A549 (cell line): ENCODE data around the gene SYT2. TPM values are rescaled to one million over a fixed set of nuclear protein-coding genes. Genes with fewer than 3 reads are reported as not detected.
A peak's percentile ranks its signal among the peaks of the same experiment; 100 is the strongest.
"Not testable (repeated sequence)": the region's sequence is repeated elsewhere in the genome, so short reads cannot be mapped to it uniquely, and the experiment has no call there.

Experiments
- ATAC-seq, 2 experiments: fragments of 200-7000 bp in 1 of 2; fragments of >200 bp in 1 of 2; cut with Nextera tagmentation in 1 of 2; cut with Tn5 transposase in 1 of 2; 3 replicates each; pipeline versions ENCODE4 v1.8.0 to v1.9.1; 2018 to 2020; ENCODE audit warnings: mild to moderate bottlenecking in 1 of 2, moderate library complexity in 1 of 2
- CTCF ChIA-PET: fragments of 300-600 bp; sonication (Branson Sonifier 250); formaldehyde crosslinking; extraction: SDS; loops from one replicate; lab custom pipeline; 2021; ENCODE audit warnings: antibody characterized with exemption, inconsistent platforms; lab: Yijun Ruan, JAX
- POLR2A ChIA-PET: fragments of 350-600 bp; formaldehyde crosslinking; extraction: SDS; loops from one replicate; lab custom pipeline; 2021; ENCODE audit warnings: antibody characterized with exemption, inconsistent platforms; lab: Yijun Ruan, JAX
- DNase-seq, 2 experiments: peaks; one replicate each; pipeline versions ENCODE4 v3.0.0 to v3.0.0-alpha.2; 2011 to 2016; ENCODE audit warnings: low read depth in 1 of 2, low spot score in 1 of 2
- FAIRE-seq: peaks from 2 replicates; lab custom pipeline; 2011; peaks lifted over from hg19 to GRCh38; lab: Jason Lieb, UNC
- H3K27ac ChIP-seq, 2 experiments: fragments of >200 bp; sonication (Bioruptor Twin); formaldehyde crosslinking; 3 replicates each; pipeline ENCODE4 v1.5.1; 2016 to 2017
- H3K4me1 ChIP-seq: fragments of >200 bp; sonication (Bioruptor Twin); formaldehyde crosslinking; 3 replicates; pipeline ENCODE4 v1.6.1; 2016
- H3K4me2 ChIP-seq: fragments of >200 bp; sonication (Bioruptor Twin); formaldehyde crosslinking; 3 replicates; pipeline ENCODE4 v1.6.1; 2016
- H3K4me3 ChIP-seq: fragments of >200 bp; sonication (Bioruptor Twin); formaldehyde crosslinking; 3 replicates; pipeline ENCODE4 v1.5.1; 2016
- H3K9me3 ChIP-seq: fragments of >200 bp; sonication (Bioruptor Twin); formaldehyde crosslinking; 3 replicates; pipeline ENCODE4 v1.6.1; 2016
- ATOH8 ChIP-seq: fragments of 250-450 bp; sonication (Bioruptor Pico); IDR thresholded peaks from 2 replicates; pipeline ENCODE4 v1.5.0; 2020; ENCODE audit warnings: low read depth, mild to moderate bottlenecking, moderate library complexity
- BCL3 ChIP-seq: fragments of >200 bp; sonication (Bioruptor Twin); formaldehyde crosslinking; IDR thresholded peaks from 3 replicates; pipeline ENCODE4 v1.6.1; 2016
- BHLHE40 ChIP-seq: IDR thresholded peaks from 2 replicates; pipeline ENCODE4 v1.6.1; 2012; ENCODE audit warnings: low read depth, low read length, inconsistent platforms
- CBX2 ChIP-seq: fragments of 200-600 bp; sonication (generic); IDR thresholded peaks from 2 replicates; pipeline ENCODE4 v1.6.1; 2016; ENCODE audit warnings: low read depth, mild to moderate bottlenecking, borderline replicate concordance
- CBX8 ChIP-seq: fragments of 200-600 bp; sonication (generic); IDR thresholded peaks from 2 replicates; pipeline ENCODE4 v1.6.1; 2016
- CEBPB ChIP-seq, 2 experiments: fragments of >200 bp in 1 of 2; sonication (Bioruptor Twin) in 1 of 2; formaldehyde crosslinking in 1 of 2; IDR thresholded peaks; 2 replicates each; pipeline ENCODE4 v1.6.1; 2012 to 2016
- EHMT2 ChIP-seq: fragments of 200-600 bp; sonication (generic); IDR thresholded peaks from 2 replicates; pipeline ENCODE4 v1.6.1; 2016; ENCODE audit warnings: antibody characterized with exemption, low read depth, mild to moderate bottlenecking, moderate library complexity
- ELK1 ChIP-seq: fragments of 150-350 bp; IDR thresholded peaks from 2 replicates; pipeline ENCODE4 v1.6.1; 2014; ENCODE audit warnings: low read depth, mild to moderate bottlenecking, low read length
- EP300 ChIP-seq, 2 experiments: fragments of >200 bp; sonication (Bioruptor Twin); formaldehyde crosslinking; IDR thresholded peaks; 2 replicates in 1 of 2; 3 replicates in 1 of 2; pipeline ENCODE4 v1.6.1; 2016 to 2017
- HDAC2 ChIP-seq: fragments of 200-600 bp; sonication (generic); IDR thresholded peaks from 2 replicates; pipeline ENCODE4 v1.6.1; 2016
- JUNB ChIP-seq: fragments of >200 bp; sonication (Bioruptor Twin); formaldehyde crosslinking; IDR thresholded peaks from 2 replicates; pipeline ENCODE4 v1.6.1; 2016
- MAFK ChIP-seq: fragments of 450-650 bp; IDR thresholded peaks from 2 replicates; pipeline ENCODE4 v1.6.1; 2014; ENCODE audit not compliant: partially characterized antibody
- MAZ ChIP-seq: fragments of 150-350 bp; IDR thresholded peaks from 2 replicates; pipeline ENCODE4 v1.6.1; 2014; ENCODE audit warnings: antibody characterized with exemption, low read depth, low read length, borderline replicate concordance
- NPAS2 ChIP-seq: fragments of 250-450 bp; sonication (Bioruptor Pico); IDR thresholded peaks from 2 replicates; pipeline ENCODE4 v1.8.0; 2022; ENCODE audit warnings: mild to moderate bottlenecking, moderate library complexity, borderline replicate concordance
- PBX3 ChIP-seq: IDR thresholded peaks from 2 replicates; pipeline ENCODE4 v1.6.1; 2012
- POLR2A ChIP-seq: IDR thresholded peaks from 2 replicates; pipeline ENCODE4 v1.6.1; 2012; ENCODE audit warnings: mild to moderate bottlenecking, low read length
- TFCP2L1 ChIP-seq: fragments of 250-450 bp; sonication (Bioruptor Pico); IDR thresholded peaks from 2 replicates; pipeline ENCODE4 v1.5.0; 2021; ENCODE audit warnings: mild to moderate bottlenecking
- ZC3H11A ChIP-seq: fragments of 450-650 bp; IDR thresholded peaks from 2 replicates; pipeline ENCODE4 v1.6.1; 2014; ENCODE audit warnings: antibody characterized with exemption, mild to moderate bottlenecking
- ZFP36 ChIP-seq: fragments of 450-650 bp; IDR thresholded peaks from 2 replicates; pipeline ENCODE4 v1.6.1; 2014; ENCODE audit warnings: borderline replicate concordance; ENCODE audit not compliant: partially characterized antibody
- WGBS: methylation state at CpG from one replicate; pipeline ENCODE4 v1.1.6; 2017; ENCODE audit errors: missing lambda C conversion rate; 5-methylcytosine and 5-hydroxymethylcytosine counted together
- polyA plus RNA-seq, 4 experiments: library from polyadenylated mRNA; depleted of rRNA in 3 of 4; stranded (reverse); fragments of >200 nt; fragmentation: RNase III in 1 of 4; extraction: RNeasy Plus Mini Kit Qiagen cat#74134 plus additional on column Dnase treatment in 1 of 4; gene quantifications; 2 replicates in 3 of 4; 3 replicates in 1 of 4; pipeline ENCODE4 v1.2.3, GENCODE V29; 2011 to 2017
- TF ChIP-seq, protein P1 (sequence below): fragments of 250-450 bp; sonication (Bioruptor Pico); IDR thresholded peaks from 2 replicates; pipeline ENCODE4 v1.5.0; 2021; ENCODE audit warnings: mild to moderate bottlenecking, moderate library complexity, borderline replicate concordance

SYT2 gene
- polyA plus RNA-seq, 2 of the 4 experiments (the other 2 are of a cell fraction): 0.03 to 0.04 TPM

- Histone ChIP-seq H3K27ac (no peak overlapping the region), H3K9me3 (no peaks in the 10 kb centered on the region), H3K4me1 (0 out of 3 replicates have a peak, but pooled peaks cover 4% of the 10 kb centered on the region), H3K4me3 (no peak overlapping the region), H3K4me2 (no peak overlapping the region)
- 87% methylated on average over 2 of the region's 2 CpGs for WGBS
- FAIRE-seq: no peak
- ChIA-PET CTCF (interaction anchor here (0.8 to 2.1 kb wide), 7 partner anchors 8 to 60 kb away, joined by 3 to 10 read pairs (median 3); no protein-coding TSS in a partner anchor), POLR2A (no interaction called here)
- no peak for DNase-seq
- 0 out of 6 replicates have a peak, but pooled peaks of 1 of the 2 experiments have one; percentile 50 for ATAC-seq
- TF ChIP-seq PBX3 (no peak), BCL3 (no peak), EP300 (IDR thresholded peaks at IDR 0.05) (no peak), CBX2 (no peak), ELK1 (no peak), ATOH8 (CRISPR knock-in tag) (no peak), CEBPB (IDR thresholded peaks at IDR 0.05) (no peak), JUNB (no peak), MAZ (no peak), EHMT2 (no peak), NPAS2 (CRISPR knock-in tag) (no peak), TFCP2L1 (CRISPR knock-in tag) (no peak), ZFP36 (no peak), BHLHE40 (no peak)
- TF ChIP-seq, protein P1, sequence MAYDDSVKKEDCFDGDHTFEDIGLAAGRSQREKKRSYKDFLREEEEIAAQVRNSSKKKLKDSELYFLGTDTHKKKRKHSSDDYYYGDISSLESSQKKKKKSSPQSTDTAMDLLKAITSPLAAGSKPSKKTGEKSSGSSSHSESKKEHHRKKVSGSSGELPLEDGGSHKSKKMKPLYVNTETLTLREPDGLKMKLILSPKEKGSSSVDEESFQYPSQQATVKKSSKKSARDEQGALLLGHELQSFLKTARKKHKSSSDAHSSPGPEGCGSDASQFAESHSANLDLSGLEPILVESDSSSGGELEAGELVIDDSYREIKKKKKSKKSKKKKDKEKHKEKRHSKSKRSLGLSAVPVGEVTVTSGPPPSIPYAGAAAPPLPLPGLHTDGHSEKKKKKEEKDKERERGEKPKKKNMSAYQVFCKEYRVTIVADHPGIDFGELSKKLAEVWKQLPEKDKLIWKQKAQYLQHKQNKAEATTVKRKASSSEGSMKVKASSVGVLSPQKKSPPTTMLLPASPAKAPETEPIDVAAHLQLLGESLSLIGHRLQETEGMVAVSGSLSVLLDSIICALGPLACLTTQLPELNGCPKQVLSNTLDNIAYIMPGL (CRISPR knock-in tag): no peak
These were observed 148.4 kb downstream of the SYT2 start for GRCh38 chr1:202561726-202562443.

- DNase-seq: no peak
- POLR2A ChIA-PET: no interaction called here
- H3K4me2 ChIP-seq: no peak overlapping the region
- H3K9me3 ChIP-seq: no peaks in the 10 kb centered on the region
- ATAC-seq: no peak
- 0 out of 3 replicates have a peak, but pooled peaks cover 4% of the 10 kb centered on the region for H3K4me1 ChIP-seq
- TF ChIP-seq ZC3H11A (no peak), POLR2A (no peak), CBX8 (no peak), NPAS2 (CRISPR knock-in tag) (no peak), MAFK (no peak), HDAC2 (no peak), EP300 (IDR thresholded peaks at IDR 0.05) (no peak)
- H3K4me3 ChIP-seq: no peak overlapping the region
- WGBS: 74% methylated on average over 1 of the region's 1 CpG
- no peak overlapping the region for H3K27ac ChIP-seq
- CTCF ChIA-PET: interaction anchor here (0.8 to 2.1 kb wide), 3 partner anchors 10 to 14 kb away, joined by 3 to 10 read pairs (median 3); no protein-coding TSS in a partner anchor
- FAIRE-seq: no peak
These were observed 149.0 kb downstream of the SYT2 start for GRCh38 chr1:202561240-202561639.

- ATAC-seq, H3K4me3 ChIP-seq, DNase-seq, H3K27ac ChIP-seq, H3K9me3 ChIP-seq, POLR2A ChIA-PET, FAIRE-seq, H3K4me2 ChIP-seq: not testable (repeated sequence)
- peaks cover 13% of the 10 kb centered on the region for H3K4me1 ChIP-seq
- 38% methylated on average over 1 of the region's 1 CpG for WGBS
- CTCF ChIA-PET: interaction anchor here (0.6 kb wide), 1 partner anchor 32 kb away, joined by 3 read pairs; no protein-coding TSS in a partner anchor
These were observed 152.6 kb downstream of the SYT2 start for GRCh38 chr1:202557662-202558061.

DNA sequence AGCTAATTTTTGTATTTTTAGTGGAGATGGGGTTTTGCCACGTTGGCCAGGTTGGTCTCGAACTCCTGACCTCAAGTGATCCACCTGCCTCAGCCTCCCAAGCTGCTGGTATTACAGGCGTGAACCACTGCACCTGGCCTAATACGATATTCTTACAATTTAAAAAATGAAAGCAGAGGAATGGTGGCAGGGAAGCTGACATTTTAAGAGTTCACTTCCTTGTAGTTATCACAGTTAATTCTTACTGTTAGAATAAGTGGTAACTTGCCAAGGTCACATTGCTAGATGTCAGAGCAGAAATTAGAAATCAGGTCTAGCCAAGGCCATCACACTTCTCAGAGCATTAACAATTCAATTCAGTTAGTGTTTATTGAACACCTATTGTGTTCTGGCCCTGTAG is 154.2 kb downstream of the SYT2 start:
- H3K4me3 ChIP-seq, FAIRE-seq, H3K27ac ChIP-seq, H3K4me2 ChIP-seq, DNase-seq, H3K9me3 ChIP-seq, ATAC-seq, POLR2A ChIA-PET: not testable (repeated sequence)
- H3K4me1 ChIP-seq: peaks cover 13% of the 10 kb centered on the region
- 100% methylated on average over 4 of the region's 4 CpGs for WGBS
- CTCF ChIA-PET: interaction anchor here (0.7 to 0.8 kb wide), 2 partner anchors 19 to 457 kb away, joined by 3 read pairs; no protein-coding TSS in a partner anchor

GRCh38 chr1:202554619-202555018 is 155.6 kb downstream of the SYT2 start:
- H3K4me1 ChIP-seq: peaks cover 13% of the 10 kb centered on the region
- DNase-seq, H3K27ac ChIP-seq, FAIRE-seq, POLR2A ChIA-PET, H3K9me3 ChIP-seq, ATAC-seq, H3K4me3 ChIP-seq: not testable (repeated sequence)
- 0 out of 3 replicates have a peak overlapping the region, but pooled peaks have one; percentile 8 for H3K4me2 ChIP-seq
- WGBS: 81% methylated on average over 4 of the region's 4 CpGs
- CTCF ChIA-PET: interaction anchor here (0.7 kb wide), 1 partner anchor 18 kb away, joined by 3 read pairs; no protein-coding TSS in a partner anchor
